Measurements from ENCODE around the gene KCNT2. TPM values are rescaled to one million over a fixed set of nuclear protein-coding genes. Genes with fewer than 3 reads are reported as not detected.

Gene KCNT2
- total and polyA plus RNA-seq, 10 of the 15 experiments (the other 5 are each of a cell fraction or from before 2014, with no cell fraction given), result not detected

- BruUV-seq (replicated peaks), result no TSS peak
- Histone ChIP-seq H3K9me3 (replicated peaks; ENCODE audit: control insufficient read depth, insufficient read depth, low read length) (no peaks in the 10 kb centered on the region), H3K9ac (ENCODE audit: control insufficient read depth, insufficient read depth, low read length) (no peak overlapping the region), H3K79me2 (ENCODE audit: control insufficient read depth, insufficient read depth, low read length) (no peaks in the 10 kb centered on the region), H3K4me3 (no peak overlapping the region), H3K4me1 (ENCODE audit: control insufficient read depth, insufficient read depth, low read length) (no peaks in the 10 kb centered on the region), H3K36me3 (ENCODE audit: control insufficient read depth in 2 of 2, insufficient read depth in 2 of 2, low read length in 1 of 2) (no peaks in the 10 kb centered on the region), H3K4me2 (ENCODE audit: control insufficient read depth, insufficient read depth) (no peak overlapping the region), H3K27me3 (replicated peaks in 1 of 2; ENCODE audit: control insufficient read depth in 2 of 2, insufficient read depth in 2 of 2, low read length in 1 of 2) (no peaks in the 10 kb centered on the region), H4K20me1 (ENCODE audit: control insufficient read depth, insufficient read depth) (no peaks in the 10 kb centered on the region), H3K27ac (ENCODE audit: control insufficient read depth, insufficient read depth) (no peak overlapping the region), H2AFZ (ENCODE audit: control insufficient read depth, low read depth, low read length) (no peak overlapping the region)
- in situ Hi-C loops (cut with MboI), result no loop called here
- SMC1A ChIA-PET (ENCODE audit: uncharacterized antibody, unreplicated experiment), result interaction anchor here (1.6 kb wide), 1 partner anchor 10 kb away, joined by 3 read pairs; no protein-coding TSS in a partner anchor
- POLR2A ChIA-PET, result no interaction called here
- RAD21 ChIA-PET (ENCODE audit: unreplicated experiment), result no interaction called here
- intact Hi-C loops (cut with micrococcal nuclease; ENCODE audit: unreplicated experiment), result no loop called here
- FAIRE-seq, result no peak
- WGBS (ENCODE audit: insufficient coverage, insufficient replicate concordance, low lambda C conversion rate, missing lambda C conversion rate), result 67% methylated on average over 3 of the region's 3 CpGs
- TF ChIP-seq GATAD2B (conservative IDR thresholded peaks at IDR 0.05; ENCODE audit: low read depth) (no peak), WRNIP1 (IDR thresholded peaks at IDR 0.05; ENCODE audit: borderline replicate concordance, low read depth, low read length) (no peak), E2F4 (IDR thresholded peaks at IDR 0.05; ENCODE audit: low read depth, low read length) (no peak), SMARCA5 (IDR thresholded peaks at IDR 0.05) (no peak), ZBTB40 (IDR thresholded peaks at IDR 0.05; ENCODE audit: borderline replicate concordance) (no peak), IKZF1 (conservative IDR thresholded peaks at IDR 0.05) (no peak), SUZ12 (IDR thresholded peaks at IDR 0.05; ENCODE audit: unreplicated experiment) (no peak), RELA (IDR thresholded peaks at IDR 0.05; ENCODE audit: borderline replicate concordance, partially characterized antibody) (no peak), SMAD5 (IDR thresholded peaks at IDR 0.05; ENCODE audit: low read depth) (no peak), HCFC1 (IDR thresholded peaks at IDR 0.05; ENCODE audit: low read length) (no peak), EED (IDR thresholded peaks at IDR 0.05; ENCODE audit: low read depth) (no peak), CBX3 (IDR thresholded peaks at IDR 0.05; ENCODE audit: borderline replicate concordance, low read depth) (no peak), ZZZ3 (IDR thresholded peaks at IDR 0.05; ENCODE audit: control insufficient read depth, insufficient read length, low read depth) (no peak), POU2F2 (IDR thresholded peaks at IDR 0.05; ENCODE audit: borderline replicate concordance, low read depth, low read length) (no peak)
- ATAC-seq, result no peak
- no peak for DNase-seq (ENCODE audit: low read depth, low spot score)
- CTCF ChIA-PET, result interaction anchor here (0.6 kb wide), 1 partner anchor 1056 kb away, joined by 3 read pairs; no protein-coding TSS in a partner anchor
Observed at GRCh38 chr1:196628838-196629237, 20.6 kb upstream of the KCNT2 start.

All from GM12878 (cell line).